ENCODE data around the gene NPAS2. TPM values are rescaled to one million over a fixed set of nuclear protein-coding genes. Genes with fewer than 3 reads are reported as not detected.

NPAS2 gene
- total RNA-seq, 2 donors from 2014 or later = 24.2 to 45.8 TPM

DNA sequence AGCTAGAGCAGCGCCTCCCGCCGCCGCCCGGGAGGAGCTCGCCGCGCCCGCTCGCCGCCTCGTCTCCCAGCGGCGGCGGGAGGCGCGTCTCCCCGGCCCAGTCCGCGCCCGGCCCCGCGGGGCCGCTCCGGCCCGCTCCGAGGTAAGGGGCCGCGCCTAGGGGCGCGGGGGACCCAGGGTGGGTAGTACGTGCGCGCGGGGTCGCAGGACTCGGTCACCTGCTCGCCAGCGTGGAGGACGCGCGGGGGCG lies 259 bp downstream of the NPAS2 start:
- DNase-seq (ENCODE audit: low spot score) = no peak
- 0% methylated on average over 2 of the region's 43 CpGs for WGBS
- Histone ChIP-seq H3K36me3 (no peaks in the 10 kb centered on the region), H3K27me3 (replicated peaks; ENCODE audit: insufficient read depth) (no peaks in the 10 kb centered on the region), H3K27ac (peak overlapping the region; percentile 8 to 88), H3K4me3 (peak overlapping the region; percentile 72 to 74), H3K4me1 (replicated peaks) (no peaks in the 10 kb centered on the region), H3K9me3 (no peaks in the 10 kb centered on the region)
- intact Hi-C loops (cut with DNase I) = loop anchor here (5.0 kb wide), 1 partner anchor 162 kb away; no protein-coding TSS in a partner anchor
- TF ChIP-seq POLR2A (IDR thresholded peaks at IDR 0.05) = no peak
- TF ChIP-seq, protein P1, sequence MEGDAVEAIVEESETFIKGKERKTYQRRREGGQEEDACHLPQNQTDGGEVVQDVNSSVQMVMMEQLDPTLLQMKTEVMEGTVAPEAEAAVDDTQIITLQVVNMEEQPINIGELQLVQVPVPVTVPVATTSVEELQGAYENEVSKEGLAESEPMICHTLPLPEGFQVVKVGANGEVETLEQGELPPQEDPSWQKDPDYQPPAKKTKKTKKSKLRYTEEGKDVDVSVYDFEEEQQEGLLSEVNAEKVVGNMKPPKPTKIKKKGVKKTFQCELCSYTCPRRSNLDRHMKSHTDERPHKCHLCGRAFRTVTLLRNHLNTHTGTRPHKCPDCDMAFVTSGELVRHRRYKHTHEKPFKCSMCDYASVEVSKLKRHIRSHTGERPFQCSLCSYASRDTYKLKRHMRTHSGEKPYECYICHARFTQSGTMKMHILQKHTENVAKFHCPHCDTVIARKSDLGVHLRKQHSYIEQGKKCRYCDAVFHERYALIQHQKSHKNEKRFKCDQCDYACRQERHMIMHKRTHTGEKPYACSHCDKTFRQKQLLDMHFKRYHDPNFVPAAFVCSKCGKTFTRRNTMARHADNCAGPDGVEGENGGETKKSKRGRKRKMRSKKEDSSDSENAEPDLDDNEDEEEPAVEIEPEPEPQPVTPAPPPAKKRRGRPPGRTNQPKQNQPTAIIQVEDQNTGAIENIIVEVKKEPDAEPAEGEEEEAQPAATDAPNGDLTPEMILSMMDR (IDR thresholded peaks at IDR 0.05) = no peak
- TF ChIP-seq POLR2AphosphoS5 (IDR thresholded peaks at IDR 0.05) = no peak

DNA sequence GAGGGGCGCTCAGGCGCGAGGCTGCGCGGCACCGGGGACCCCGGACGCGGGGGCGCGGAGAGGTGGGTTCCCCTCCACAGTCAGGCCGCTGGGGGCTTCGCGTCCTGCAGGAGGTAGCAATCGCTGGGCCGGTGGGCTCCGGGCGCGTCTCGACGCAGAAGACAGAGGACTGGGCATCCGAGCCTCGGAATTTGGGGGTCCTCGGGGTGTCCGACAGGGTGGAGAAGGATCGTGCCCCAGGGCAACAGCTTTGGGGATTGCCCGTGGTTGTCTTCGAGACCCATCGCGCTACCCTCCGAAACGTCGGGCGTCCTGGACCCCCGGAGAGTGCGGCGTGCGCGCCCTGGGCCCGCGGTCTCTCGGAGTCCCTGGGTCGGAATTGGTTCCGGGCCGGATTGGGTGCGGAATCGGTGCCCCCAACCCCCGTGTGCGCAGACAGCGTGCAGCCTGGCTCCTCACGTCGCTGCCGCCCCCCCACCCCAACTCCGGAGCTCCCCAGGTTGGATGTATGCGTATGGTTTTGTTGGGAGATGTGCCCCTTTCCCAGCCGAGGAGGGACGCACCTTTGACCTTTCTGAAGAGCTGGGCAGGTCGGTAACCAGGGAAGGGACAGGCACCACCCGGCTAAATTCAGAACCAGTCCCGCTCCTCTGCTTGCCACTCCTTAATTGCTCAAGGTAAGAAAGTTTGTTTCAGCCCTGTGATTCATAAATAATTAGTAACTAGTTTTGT lies 750 bp downstream of the NPAS2 start:
- Histone ChIP-seq H3K4me3 (peak overlapping the region; percentile 72 to 74), H3K4me1 (replicated peaks) (no peaks in the 10 kb centered on the region), H3K9me3 (no peaks in the 10 kb centered on the region), H3K27me3 (replicated peaks; ENCODE audit: insufficient read depth) (no peaks in the 10 kb centered on the region), H3K27ac (peak overlapping the region; percentile 8 to 88), H3K36me3 (no peaks in the 10 kb centered on the region)
- 3% methylated on average over 45 of the region's 60 CpGs for whole genome bisulfite sequencing
- intact Hi-C loops (cut with DNase I) = loop anchor here (5.0 kb wide), 1 partner anchor 162 kb away; no protein-coding TSS in a partner anchor
- DNase-seq (ENCODE audit: low spot score) = no peak
- TF ChIP-seq POLR2A (IDR thresholded peaks at IDR 0.05) = no peak
- no peak for TF ChIP-seq POLR2AphosphoS5 (IDR thresholded peaks at IDR 0.05)
- TF ChIP-seq, protein P1 (IDR thresholded peaks at IDR 0.05) = no peak

DNA sequence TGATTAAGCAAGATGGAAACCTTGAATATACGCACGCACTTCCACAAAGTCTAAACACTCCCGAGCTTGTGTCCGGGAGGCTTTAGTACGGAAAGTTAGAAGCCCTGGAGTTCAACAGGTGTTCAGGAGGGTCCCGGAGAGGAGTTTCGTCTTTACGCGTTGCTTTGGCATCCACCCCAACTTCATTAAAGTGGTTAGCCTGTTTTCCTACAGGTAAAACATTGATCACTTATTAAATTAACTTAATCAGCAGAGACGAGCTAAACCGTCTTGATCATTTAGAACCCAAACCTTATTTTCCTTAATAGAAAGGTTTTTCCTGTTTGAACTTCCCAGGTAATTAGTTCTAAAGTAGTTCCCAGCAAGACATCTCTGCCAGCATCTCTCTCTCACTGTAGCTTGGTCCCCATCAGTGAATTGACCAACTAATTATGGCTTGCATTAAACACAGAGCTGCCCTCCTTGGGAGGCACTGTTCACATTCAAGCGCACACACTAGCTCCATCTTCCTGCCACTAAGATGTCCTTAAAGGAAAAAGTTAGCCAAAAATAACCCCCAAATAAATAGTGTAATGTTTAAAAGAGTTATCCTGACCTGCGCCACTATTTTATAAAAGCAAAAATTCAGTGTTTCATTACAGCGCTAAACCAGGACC lies 1.4 kb downstream of the NPAS2 start:
- Histone ChIP-seq H3K9me3 (no peaks in the 10 kb centered on the region), H3K27me3 (replicated peaks; ENCODE audit: insufficient read depth) (no peaks in the 10 kb centered on the region), H3K36me3 (no peaks in the 10 kb centered on the region), H3K4me3 (peak overlapping the region; percentile 72 to 74), H3K4me1 (replicated peaks) (no peaks in the 10 kb centered on the region), H3K27ac (peak overlapping the region; percentile 8 to 88)
- TF ChIP-seq POLR2AphosphoS5 (IDR thresholded peaks at IDR 0.05) = no peak
- TF ChIP-seq POLR2A (IDR thresholded peaks at IDR 0.05) = no peak
- TF ChIP-seq, protein P1 (IDR thresholded peaks at IDR 0.05) = no peak
- no peak for DNase-seq (ENCODE audit: low spot score)
- intact Hi-C loops (cut with DNase I) = loop anchor here (5.0 kb wide), 1 partner anchor 161 kb away; no protein-coding TSS in a partner anchor
- 35% methylated on average over 14 of the region's 14 CpGs for WGBS

DNA sequence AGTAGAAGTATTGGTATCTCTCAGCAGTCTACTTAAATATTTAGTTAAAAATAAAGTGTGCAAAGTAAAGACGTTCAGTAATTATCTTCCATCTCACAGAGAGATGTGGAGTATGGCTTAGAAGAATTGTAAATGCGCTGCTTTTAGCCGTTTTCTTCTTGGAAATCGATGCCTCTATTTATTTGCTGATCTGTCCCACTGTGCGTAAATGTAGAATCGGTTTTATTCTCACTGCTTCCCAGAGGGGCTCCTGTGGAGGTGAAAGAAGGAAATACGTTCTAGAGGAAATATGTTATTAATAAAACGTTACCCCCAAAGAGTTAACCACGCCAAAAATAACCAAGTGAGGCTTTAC lies 1.9 kb downstream of the NPAS2 start:
- H3K27ac ChIP-seq = peak overlapping the region in 1 of 2 donors; percentile 88
- no peaks in the 10 kb centered on the region for H3K4me1 ChIP-seq (replicated peaks)
- no peaks in the 10 kb centered on the region for H3K9me3 ChIP-seq
- no peak for DNase-seq (ENCODE audit: low spot score)
- no peaks in the 10 kb centered on the region for H3K27me3 ChIP-seq (replicated peaks; ENCODE audit: insufficient read depth)
- H3K36me3 ChIP-seq = no peaks in the 10 kb centered on the region
- TF ChIP-seq POLR2A (IDR thresholded peaks at IDR 0.05) (no peak), POLR2AphosphoS5 (IDR thresholded peaks at IDR 0.05) (no peak)
- TF ChIP-seq, protein P1 (IDR thresholded peaks at IDR 0.05) = no peak
- WGBS = 65% methylated on average over 9 of the region's 9 CpGs
- H3K4me3 ChIP-seq = no peak overlapping the region
- intact Hi-C loops (cut with DNase I) = loop anchor here (5.0 kb wide), 1 partner anchor 160 kb away; no protein-coding TSS in a partner anchor
